HFF-Myc (cell line): ENCODE data around the gene ILDR1.

Experiments
- DNase-seq: peaks from one replicate; pipeline ENCODE4 v3.0.0-alpha.2; 2011; ENCODE audit warnings: low read depth; ENCODE audit errors: extremely low read depth
- H3K4me3 ChIP-seq: replicated peaks from 2 replicates; pipeline ENCODE4 v1.5.1; 2011; ENCODE audit warnings: low read depth, mild to moderate bottlenecking, control low read depth, low read length
- TF ChIP-seq, protein P1 (sequence below): IDR thresholded peaks from 2 replicates; pipeline ENCODE4 v1.5.1; 2012; ENCODE audit warnings: mild to moderate bottlenecking, low read depth, low read length, control low read depth; ENCODE audit errors: missing control alignments

The ILDR1 gene

GRCh38 chr3:121957674-121958415, 64.2 kb downstream of the ILDR1 start:
- H3K4me3 ChIP-seq, result no peak overlapping the region
- TF ChIP-seq, protein P1, sequence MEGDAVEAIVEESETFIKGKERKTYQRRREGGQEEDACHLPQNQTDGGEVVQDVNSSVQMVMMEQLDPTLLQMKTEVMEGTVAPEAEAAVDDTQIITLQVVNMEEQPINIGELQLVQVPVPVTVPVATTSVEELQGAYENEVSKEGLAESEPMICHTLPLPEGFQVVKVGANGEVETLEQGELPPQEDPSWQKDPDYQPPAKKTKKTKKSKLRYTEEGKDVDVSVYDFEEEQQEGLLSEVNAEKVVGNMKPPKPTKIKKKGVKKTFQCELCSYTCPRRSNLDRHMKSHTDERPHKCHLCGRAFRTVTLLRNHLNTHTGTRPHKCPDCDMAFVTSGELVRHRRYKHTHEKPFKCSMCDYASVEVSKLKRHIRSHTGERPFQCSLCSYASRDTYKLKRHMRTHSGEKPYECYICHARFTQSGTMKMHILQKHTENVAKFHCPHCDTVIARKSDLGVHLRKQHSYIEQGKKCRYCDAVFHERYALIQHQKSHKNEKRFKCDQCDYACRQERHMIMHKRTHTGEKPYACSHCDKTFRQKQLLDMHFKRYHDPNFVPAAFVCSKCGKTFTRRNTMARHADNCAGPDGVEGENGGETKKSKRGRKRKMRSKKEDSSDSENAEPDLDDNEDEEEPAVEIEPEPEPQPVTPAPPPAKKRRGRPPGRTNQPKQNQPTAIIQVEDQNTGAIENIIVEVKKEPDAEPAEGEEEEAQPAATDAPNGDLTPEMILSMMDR, result no peak
- no peak for DNase-seq

GRCh38 chr3:121956363-121956762, 65.7 kb downstream of the ILDR1 start:
- H3K4me3 ChIP-seq, result no peak overlapping the region
- no peak for DNase-seq
- TF ChIP-seq, protein P1, result no peak

- DNase-seq, result no peak
- H3K4me3 ChIP-seq, result no peak overlapping the region
- TF ChIP-seq, protein P1, result no peak
Observed at GRCh38 chr3:121951291-121951919, 70.6 kb downstream of the ILDR1 start.

DNA sequence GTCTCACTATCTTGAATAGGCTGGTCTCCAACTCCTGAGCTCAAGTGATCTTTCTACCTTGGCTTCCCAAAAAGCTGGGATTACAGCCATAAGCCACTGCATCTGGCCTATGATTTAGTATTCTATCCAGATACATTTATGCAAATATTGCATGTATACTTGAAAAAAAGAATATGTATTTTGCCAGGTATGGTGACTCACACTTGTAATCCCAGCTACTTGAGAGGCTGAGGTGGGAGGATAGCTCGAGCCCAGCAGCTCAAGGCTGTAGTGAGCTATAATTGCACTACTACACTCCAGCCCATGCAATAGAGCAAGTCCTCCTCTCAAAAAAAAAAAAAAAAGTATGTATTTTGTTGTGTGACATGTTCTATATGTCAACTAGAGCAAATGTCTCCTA, 73.4 kb downstream of the ILDR1 start:
- H3K4me3 ChIP-seq, result no peak overlapping the region
- TF ChIP-seq, protein P1, result no peak
- DNase-seq, result no peak

DNA sequence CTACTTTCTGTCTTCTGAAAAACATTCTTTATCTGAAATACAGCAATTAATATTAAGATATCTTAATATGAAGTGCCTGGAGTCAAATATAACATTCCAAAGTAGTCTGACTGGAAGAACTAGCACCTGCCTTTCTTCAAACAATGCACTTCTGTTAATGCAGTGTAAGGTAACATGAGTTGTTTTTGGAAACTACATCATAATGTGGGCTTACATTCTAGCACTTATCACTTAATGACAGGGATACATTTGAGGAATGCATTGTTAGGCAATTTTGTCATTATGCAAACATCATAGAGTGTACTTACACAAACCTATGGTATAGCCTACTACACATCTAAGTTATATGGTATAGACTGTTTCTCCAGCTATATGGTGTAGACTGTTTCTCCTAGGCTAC, 78.6 kb downstream of the ILDR1 start:
- H3K4me3 ChIP-seq, result no peak overlapping the region
- DNase-seq, result no peak
- TF ChIP-seq, protein P1, result no peak

DNA sequence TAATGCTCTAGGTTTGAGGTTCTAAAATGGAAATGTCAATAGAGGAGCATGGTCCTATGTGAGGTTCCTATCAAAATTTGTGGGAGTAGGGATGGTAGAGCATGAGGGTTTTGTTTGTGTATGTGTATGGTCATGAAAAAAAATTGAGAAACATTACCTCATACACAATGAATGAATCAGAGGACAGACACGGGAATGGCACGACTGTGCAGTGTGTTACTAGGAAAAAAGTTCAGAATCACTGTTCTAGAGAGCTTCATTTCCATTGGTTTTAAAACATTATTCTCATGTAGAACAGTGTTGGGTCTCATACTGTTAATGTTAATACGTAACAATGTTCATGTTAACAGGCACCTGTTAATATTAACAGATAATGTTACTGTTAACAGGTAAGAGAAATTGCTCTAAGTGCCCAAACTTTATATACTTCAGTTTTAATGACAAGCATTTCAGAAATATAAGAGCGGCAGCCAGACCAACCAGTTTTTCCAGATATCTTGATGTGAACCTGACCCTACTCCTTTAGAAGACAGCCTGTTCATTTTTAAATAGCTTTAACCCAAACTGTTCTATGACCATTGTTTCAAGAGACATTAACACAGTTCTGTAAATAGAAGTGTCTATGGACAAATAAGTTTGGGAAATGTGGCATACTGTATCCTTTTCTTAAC, 79.8 kb downstream of the ILDR1 start:
- TF ChIP-seq, protein P1, result no peak
- no peak overlapping the region for H3K4me3 ChIP-seq
- no peak for DNase-seq
